NCI-H774 (cell line): ENCODE data around the gene SOCS7.

Source experiments
- DNase-seq: peaks from one replicate; lab custom pipeline; 2025; lab: John Stamatoyannopoulos, UW

The SOCS7 gene

DNA sequence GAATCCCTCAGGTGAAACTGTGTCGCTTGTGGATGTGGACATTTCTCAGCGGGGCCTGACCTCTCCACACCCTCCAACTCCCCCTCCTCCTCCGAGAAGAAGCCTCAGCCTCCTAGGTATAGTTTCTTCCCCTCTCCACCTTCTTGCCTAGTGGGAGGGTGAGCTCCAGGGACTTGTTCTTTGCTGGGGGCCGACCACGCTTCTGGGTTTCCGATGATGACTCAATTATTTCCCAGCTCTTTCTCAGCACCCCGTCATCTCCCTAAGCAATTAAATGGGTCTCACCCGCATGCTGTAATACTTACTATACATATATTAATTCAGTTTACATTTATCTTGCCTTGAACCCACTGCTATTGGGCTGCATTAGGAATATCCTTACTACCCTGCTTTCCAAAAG, 13.1 kb downstream of the SOCS7 start:
- DNase-seq = no peak

GRCh38 chr17:38369124-38369886, 17.7 kb downstream of the SOCS7 start:
- no peak for DNase-seq

GRCh38 chr17:38379448-38379847, 27.8 kb downstream of the SOCS7 start:
- no peak for DNase-seq

DNA sequence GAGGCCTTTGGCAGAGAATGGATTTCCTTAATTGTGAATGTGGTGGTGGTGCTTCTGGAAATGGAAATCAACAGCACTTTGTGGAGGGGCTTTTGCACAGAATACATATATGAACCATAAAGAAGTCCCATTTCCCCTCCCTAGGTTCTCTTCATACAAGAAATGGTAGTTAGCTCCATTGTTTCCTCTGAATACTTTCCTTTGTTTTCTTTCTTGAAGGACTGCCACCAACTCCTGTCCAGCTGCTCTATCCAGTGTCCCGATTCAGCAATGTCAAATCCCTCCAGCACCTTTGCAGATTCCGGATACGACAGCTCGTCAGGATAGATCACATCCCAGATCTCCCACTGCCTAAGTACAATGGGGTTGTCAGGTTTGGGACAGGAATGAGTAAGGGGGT, 43.4 kb downstream of the SOCS7 start:
- no peak for DNase-seq

- no peak for DNase-seq
Measured at GRCh38 chr17:38397227-38397626, 45.6 kb downstream of the SOCS7 start.

- DNase-seq = no peak
Measured at GRCh38 chr17:38400286-38400685, 48.6 kb downstream of the SOCS7 start.

GRCh38 chr17:38401459-38401858, 49.8 kb downstream of the SOCS7 start:
- DNase-seq = no peak

GRCh38 chr17:38402897-38403296, 51.3 kb downstream of the SOCS7 start:
- no peak for DNase-seq

- DNase-seq = no peak
Measured at GRCh38 chr17:38403491-38403890, 51.8 kb downstream of the SOCS7 start.

- DNase-seq = no peak
Measured at GRCh38 chr17:38404174-38404943, 52.7 kb downstream of the SOCS7 start.

- no peak for DNase-seq
Measured at GRCh38 chr17:38405654-38406053, 54.0 kb downstream of the SOCS7 start.

GRCh38 chr17:38410201-38410600, 58.6 kb downstream of the SOCS7 start:
- DNase-seq = no peak

- DNase-seq = peak; percentile 96
Measured at GRCh38 chr17:38415250-38416194, 63.9 kb downstream of the SOCS7 start.

- DNase-seq = no peak
Measured at GRCh38 chr17:38416840-38417209, 65.2 kb downstream of the SOCS7 start.

DNA sequence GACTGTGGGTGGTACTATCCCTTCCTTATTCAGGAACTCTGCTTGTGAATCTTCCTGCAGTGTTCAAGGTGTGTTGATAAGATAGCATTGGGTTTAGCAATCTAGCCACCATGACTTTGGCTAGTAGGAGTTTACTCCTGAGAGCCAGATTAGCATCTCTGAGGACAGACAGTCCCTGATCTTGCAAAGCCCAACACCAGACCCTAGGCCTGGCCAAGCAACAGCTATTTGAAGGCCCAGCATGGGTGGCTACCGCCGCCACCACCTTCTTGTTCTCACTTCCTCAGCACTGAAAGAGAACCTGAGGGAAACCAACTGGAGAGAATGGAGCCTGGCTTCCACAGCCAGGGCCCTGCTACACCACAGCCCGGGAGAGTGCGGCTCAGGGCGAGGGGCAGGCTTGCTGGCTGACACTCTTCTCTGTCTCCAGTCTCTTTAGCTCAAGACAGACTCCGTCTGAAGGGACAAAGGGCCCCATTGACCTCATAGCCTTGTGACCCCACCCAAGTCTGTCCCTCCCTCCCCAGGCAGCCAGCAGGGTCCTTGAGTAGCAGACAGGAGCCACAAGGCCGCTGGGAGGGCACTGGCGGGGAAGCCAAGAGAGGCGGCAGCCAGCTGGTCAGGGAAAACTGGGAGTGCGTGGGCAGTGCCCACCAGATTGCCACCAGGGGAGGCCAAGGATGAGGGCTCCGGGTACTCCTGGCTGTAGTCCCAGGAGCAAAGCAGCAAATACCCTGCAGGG, 65.7 kb downstream of the SOCS7 start:
- no peak for DNase-seq

GRCh38 chr17:38418062-38418692, 66.5 kb downstream of the SOCS7 start:
- no peak for DNase-seq

GRCh38 chr17:38418693-38419507, 67.3 kb downstream of the SOCS7 start:
- DNase-seq = no peak

DNA sequence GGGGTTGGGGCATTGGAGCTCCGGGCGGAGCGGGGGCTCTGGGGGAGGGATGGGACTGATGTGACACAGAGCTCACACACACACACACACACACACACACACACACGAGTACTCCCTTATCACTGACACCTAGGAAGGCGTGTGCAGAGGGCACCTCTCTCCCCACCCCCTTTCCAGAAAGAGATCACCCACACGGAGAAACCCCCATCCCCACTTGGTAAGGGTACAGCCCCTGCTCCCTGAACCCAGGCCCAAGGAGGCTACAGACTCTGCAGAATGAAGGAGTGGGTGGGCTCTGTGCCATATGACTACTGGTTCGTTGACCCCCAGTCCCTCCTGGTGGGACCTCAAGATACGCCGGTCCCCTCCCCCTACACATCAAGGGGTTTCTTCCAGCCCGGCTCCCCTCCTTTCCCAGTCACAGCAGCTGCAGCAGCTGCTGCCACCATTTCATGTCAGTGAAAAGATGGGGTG, 67.9 kb downstream of the SOCS7 start:
- no peak for DNase-seq

DNA sequence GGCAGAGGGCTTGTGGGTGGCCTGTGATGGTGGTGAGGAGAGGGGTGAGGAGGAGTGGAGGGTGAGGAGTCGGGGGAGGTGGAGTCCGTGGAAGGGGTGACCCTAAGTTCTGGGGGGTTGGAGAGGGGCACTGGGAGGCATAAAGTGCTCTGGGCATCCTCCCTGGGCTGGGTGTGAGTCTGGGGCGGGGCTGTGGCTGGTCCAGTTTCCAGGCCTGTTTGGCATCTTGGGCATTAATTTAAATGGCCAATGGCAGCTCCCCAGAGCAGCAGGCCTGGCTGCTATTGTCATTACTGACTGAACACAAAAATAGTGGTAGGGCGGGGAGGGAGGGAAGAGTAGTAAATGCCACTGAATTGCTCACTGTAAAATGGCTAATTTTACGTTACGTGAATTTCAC, 68.9 kb downstream of the SOCS7 start:
- no peak for DNase-seq

- DNase-seq = no peak
Measured at GRCh38 chr17:38421171-38421841, 69.7 kb downstream of the SOCS7 start.
